ENCODE measurements around the gene ADGRV1.
"Not testable (repeated sequence)": the region's sequence is repeated elsewhere in the genome, so short reads cannot be mapped to it uniquely, and the experiment has no call there.

Gene ADGRV1

DNA sequence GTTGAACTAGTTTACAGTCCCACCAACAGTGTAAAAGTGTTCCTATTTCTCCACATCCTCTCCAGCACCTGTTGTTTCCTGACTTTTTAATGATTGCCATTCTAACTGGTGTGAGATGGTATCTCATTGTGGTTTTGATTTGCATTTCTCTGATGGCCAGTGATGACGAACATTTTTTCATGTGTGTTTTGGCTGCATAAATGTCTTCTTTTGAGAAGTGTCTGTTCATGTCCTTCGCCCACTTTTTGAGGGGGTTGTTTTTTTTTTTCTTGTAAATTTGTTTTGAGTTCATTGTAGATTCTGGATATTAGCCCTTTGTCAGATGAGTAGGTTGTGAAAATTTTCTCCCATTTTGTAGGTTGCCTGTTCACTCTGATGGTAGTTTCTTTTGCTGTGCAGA lies 365.6 kb downstream of the ADGRV1 start:
- DNase-seq = not testable (repeated sequence)

DNA sequence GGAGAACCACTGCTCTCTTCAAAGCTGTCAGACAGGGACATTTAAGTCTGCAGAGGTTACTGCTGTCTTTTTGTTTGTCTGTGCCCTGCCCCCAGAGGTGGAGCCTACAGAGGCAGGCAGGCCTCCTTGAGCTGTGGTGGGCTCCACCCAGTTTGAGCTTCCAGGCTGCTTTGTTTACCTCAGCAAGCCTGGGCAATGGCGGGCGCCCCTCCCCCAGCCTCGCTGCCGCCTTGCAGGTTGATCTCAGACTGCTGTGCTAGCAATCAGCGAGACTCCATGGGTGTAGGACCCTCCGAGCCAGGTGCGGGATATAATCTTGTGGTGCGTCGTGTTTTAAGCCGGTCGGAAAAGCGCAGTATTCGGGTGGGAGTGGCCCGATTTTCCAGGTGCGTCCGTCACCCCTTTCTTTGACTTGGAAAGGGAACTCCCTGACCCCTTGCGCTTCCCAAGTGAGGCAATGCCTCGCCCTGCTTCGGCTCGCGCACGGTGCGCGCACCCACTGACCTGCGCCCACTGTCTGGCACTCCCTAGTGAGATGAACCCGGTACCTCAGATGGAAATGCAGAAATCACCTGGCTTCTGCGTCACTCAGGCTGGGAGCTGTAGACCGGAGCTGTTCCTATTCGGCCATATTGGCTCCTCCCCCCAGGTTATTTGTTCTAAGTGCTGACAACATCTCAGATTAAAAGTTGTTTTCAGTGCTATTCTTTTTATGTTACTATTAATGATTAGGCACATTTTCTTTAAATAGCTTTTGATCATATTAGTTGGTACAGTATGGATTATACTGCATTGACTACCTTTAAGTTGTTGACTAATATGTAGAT lies 370.6 kb downstream of the ADGRV1 start:
- not testable (repeated sequence) for DNase-seq

DNA sequence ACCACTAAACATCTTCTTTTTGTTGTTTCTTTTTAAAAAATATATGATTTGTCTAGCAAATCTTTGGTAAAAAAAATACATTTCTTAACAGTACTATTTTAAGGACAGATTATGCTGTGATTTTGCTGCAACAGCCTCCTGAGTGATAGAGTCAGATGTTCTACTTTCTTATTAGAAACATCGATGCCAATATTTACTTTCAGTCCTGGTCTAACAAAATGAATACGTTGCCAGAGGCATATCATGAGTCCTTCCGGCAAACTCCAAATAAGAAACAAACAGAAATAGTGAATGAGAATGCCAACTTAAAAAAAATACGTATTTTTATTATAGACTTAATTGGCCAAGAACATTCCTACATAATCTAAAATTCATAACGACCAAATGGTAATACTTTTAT lies 371.5 kb downstream of the ADGRV1 start:
- DNase-seq = no peak

DNA sequence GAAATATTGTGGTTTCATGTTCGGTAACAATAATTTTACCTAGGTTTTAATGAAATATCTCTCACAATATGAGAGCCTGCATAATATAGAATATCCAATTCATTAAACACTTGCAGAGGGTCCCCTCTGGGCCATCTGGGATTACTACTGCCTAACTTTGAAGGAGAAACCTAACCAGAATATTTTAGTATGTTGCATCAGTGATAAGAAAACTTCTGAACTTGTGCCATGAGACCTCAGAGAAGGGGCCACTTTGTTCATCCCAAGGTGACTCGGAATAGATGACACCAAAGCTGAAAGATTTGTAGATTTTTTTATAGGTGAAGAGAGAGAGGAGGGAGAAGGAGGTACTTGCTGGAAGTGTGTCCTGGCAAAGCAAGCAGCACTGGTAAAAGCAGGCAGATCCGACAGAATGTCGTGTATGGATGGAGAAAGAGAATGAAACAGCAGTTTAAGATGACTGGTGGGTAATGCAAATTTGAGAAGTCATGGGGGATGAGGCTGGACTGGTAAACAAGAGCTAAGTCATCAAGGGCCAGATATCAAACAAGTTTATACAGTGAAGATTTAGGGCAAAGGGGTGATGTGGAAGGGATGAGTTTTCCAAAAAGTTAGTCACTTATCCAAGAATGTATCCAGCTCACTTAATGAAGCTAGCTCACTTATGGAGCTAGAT lies 372.3 kb downstream of the ADGRV1 start:
- no peak for DNase-seq

DNA sequence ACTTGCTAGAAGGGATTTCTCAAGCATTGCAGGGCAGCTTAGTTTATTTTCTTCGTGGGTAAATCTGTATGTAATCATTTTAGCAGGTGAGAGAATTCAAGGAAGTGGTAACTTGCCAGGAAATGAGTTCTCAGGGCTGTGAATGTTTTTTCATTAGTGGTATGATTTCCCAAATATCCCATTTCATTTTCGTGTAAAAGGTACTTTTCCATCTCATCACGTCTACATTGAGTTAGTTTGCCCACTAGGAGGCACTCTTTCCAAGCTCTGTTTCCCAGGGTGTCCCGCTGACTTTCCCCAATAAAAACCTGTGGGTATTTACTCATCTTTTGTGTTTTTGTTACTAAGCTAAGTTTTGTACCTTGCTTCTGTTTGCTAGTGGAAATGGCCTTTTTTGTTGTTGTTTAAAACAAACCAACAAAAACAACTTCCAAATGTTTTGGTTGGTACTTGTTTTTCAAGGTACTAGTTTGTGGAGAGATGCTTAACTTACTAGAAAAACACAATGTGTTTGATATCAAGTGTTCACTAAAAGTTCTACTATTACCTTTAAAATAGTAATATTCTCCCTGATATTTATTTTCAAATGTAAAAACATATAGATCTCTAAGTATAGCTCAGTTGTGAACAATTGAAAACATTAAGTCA lies 373.6 kb downstream of the ADGRV1 start:
- DNase-seq = no peak

DNA sequence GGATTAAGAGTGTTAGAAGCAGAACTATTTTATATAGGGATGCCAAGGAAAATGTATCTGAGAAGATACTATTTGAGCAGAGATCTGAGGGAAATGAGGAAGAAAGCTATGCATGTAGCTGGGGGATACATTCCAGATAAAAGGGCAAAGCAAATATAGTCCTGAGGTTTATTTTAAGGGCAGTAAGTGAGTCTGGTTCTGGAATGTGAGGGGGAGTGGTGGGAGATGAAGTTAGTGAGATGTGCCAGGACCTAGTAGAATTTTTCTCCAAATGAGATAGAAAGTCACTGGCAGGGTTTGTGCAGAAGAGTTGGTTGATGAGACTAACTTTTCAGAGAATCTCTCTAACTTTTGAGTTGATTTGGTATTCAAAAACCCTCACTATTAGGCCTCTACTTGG lies 374.7 kb downstream of the ADGRV1 start:
- DNase-seq = no peak

DNA sequence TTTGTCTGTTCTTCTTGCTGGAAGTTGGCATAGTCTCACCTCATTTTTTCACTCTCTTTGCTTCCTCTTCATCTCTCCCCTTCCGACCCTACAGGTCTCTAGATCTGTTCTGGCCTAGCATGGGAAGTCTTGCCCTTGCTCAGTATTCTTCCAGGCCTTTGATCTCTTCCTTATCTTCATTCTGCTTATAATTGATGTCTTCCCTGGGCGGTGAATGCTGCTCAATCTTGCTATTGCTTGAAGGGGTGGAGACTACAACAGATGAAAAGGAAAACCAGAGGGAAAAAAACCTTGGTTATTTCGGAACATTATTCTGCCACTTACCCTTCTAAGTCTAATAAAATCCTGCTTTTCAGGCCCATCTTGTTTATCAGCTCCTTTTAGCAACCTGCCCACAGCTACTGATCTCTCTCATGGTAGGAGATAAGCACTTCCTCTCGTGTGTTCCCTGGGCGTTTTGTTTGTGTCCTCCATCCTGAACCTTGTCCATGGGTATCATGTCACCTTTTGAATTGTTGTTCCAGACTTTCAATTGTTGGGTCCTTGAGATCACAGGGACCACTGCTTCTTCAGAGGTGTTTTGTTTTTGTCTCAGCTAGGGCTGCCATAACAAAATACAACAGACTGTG lies 375.6 kb downstream of the ADGRV1 start:
- DNase-seq = no peak

DNA sequence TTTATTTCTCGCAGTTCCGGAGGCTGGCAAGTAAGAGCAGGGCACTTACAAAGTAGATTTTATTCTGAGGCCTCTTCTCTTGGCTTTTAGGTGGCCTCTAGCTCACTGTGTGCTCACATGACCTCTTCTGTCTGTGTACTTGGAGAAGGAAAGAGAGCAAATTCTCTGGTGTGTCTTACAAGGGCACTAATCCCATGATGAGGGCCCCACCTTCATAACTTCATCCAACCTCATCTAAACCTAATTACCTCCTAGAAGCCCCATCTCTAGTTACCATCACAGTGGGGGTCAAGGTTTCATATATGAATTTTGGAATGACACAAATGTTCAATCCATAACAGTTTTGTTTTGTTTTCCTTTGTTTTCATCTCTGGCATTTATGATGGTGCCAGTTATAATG lies 376.1 kb downstream of the ADGRV1 start:
- DNase-seq = no peak

DNA sequence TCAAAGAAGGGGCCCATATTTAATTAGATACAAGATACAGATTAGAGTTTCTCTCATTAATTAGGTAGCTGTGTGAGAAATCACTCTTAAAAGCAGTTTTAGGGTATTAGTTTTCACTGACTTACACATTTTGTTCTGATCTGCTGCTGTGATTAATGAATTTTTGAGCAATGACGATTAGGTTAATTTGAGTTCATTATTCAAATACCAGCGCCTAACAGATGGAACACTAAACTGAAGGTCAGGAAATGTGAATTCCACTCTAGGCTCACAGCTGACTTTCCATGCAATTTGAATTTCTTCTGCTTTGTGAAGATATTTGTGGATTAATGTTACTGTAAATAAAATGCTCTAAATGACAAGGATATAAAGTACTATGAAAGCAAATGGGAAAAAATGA lies 380.6 kb downstream of the ADGRV1 start:
- DNase-seq = no peak

DNA sequence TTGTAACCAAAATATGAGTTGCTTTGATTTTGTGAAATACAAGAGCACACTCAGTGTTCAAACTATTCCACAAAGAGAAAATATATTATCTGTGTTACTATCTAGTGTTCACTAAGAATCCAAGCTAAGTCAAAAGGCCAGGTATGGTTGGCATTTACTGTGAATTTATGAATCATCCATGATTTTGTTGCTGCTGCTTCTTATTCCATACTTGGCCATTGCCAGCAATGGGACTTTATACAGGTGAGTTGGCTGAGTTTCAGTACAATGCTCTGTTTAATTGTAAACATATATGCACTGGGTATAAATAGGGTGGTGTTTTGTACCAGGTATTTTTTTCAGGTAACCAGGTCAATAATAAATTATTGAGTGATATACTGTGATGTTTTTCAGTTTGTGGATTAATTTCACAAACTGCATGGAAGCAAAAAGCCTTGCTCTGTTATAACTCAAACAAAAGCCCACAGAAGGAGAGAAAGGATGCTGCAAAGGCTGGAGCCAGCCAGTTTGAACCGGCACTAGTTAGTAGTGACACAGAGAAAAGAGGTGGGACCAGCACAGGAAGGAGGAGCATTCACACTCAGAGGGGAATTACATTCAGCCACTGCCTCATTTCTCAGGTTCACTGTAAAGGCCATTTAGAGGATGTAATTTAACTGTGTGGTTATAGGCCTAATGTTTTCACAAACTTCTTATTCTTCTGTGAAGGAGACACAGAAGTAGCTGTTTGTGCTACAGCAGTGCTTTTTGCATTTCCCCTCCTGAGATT lies 381.8 kb downstream of the ADGRV1 start:
- no peak for DNase-seq

DNA sequence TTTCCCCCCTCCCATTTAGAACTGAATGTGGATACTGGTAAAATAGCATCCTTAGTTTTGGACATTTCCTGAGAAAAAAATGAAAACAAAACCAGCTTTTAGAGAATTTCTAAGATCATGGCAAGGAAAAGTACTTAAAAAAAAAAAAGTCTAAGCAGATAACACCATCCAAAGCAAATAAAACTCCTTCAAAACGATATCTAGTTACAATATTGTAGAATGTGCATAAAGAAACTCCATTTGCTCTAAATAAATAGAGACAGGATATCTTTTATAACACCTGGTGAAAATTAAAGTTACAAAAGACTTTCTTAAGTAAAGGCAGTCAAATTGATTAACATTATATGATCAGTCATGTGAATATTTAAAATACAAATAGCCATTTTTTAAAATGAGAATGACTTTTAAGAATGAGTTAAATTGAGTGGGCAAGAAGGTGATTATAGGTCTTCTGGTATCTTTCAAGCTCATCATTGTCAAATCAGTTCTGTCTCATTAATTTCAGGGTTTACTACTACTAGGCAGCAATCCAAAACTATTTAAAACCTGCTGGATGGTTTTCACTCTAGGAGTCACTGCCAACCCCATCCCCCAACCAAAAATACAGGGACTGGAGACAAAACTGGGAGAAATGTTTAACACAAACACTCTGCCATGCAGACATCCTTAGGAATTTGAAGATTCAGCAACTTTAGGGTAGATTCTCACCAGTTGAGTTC lies 382.6 kb downstream of the ADGRV1 start:
- DNase-seq = no peak

DNA sequence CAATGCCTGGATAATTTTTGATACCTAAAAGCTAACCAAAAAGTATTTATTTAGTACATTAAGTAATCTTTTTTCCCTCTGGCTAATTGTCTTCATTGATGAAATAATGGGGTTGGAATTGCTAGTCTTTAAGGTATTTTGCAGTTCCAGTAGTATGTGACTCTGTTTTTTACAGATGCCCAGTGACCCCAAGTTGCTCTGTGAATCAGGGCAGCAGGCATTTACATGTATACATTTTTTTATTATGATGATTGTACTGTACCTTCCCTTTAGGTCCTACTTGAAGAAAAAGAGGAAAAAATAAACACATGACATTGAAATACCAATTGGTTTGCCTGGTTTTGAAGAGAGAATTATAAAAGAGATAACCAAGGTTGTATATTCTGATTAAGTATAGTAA lies 385.5 kb downstream of the ADGRV1 start:
- no peak for DNase-seq

DNA sequence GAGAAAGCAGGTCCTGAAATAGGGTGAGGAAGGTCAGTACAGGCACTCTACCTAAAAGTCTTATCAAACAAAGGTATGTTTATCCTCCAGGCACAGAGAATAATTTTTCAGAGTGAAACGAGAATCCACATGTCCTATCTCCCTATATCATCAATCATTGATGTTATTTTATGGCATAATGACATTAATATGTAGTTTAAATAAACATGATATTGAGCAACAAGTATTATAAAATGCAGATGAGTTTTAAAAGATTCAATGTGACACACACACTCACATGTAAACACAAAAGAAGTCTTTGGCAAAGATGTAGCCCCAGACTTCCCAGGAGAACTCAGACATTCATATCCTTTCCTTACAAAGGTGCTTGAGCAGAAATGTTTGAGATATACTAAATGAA lies 389.1 kb downstream of the ADGRV1 start:
- DNase-seq = no peak

DNA sequence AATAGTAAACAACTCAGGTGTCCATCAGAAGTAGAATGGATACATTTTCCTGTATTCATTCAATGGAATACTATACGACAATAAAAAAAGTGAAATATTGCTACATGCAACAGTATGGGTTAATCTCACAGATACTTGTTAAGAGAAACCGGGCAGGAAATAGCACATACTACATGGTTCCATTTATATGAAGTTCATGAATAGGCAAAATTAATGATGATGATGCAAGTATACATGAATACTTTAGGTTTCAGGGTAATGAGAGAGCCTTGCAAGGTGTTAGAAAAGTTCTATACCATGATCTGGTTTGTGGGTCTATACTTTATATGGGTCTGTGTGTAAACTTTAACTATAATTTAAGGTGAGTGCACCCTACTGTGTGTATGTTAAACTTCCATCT lies 390.4 kb downstream of the ADGRV1 start:
- DNase-seq = no peak

DNA sequence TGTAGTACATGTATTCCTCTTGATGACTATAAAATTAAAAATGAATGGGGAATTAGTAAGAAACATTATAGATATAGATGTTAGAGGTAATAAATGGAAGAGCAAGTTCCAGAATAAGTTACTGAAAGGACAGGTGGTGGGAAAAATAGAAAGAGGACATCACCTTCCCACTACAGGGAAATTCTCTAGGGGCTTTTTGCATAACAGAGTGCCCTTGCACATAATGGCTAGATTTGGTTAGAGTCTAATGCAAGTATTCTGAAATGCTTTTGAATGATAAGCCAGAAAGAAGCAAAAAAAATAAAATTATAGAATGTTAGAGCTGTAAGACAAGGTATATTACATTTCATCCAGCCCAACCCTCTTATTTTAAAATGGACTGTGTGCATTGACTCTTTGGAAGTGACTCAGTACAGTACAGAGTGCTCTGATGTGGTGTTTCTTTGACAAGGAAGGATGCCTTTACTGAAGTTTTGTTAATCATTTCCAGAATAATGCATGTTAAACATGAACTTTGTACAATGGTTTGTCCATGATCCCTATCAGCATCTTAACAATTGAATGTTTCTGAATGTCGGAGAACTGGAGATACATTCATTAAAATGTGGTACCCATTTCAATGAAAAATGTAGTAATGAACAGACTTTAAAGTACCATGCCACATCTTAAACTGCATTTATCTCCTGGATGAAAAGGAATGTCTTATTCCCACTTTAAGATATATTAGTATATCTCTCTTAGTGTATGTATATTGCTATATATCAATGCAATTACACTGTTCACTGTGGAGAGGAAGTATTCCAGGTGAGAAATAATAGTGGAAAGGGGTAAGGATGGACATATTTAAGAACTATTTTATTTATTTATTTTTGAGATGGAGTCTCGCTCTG lies 391.1 kb downstream of the ADGRV1 start:
- no peak for DNase-seq

DNA sequence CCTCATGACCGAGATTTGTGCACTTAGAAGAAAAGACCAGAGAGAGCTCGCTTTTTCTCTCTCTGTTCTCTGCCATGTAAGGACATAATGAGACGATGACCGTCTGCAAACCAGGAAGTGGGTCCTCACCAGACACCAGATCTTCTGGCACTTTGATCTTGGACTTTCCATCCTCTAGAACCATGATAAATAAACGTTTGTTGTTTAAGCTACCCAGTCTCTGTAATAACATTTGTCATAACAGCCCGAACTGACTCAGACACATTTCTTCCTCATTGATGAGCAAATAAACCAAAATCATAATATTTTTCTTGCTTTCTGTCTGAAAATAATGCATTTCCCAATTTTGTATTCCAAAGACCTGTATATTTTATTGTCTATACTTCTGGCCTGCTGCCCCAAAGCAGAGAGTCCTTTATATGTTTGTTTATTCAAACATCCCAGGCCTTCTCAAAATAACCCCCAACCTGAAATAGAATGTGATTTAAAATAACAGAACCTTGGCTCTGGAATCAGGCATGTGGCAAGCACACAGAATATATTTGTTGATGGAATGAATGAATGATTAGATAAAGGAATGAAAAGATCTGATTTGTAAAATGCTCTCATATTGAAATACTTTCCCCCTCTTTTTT lies 396.5 kb downstream of the ADGRV1 start:
- DNase-seq = no peak

DNA sequence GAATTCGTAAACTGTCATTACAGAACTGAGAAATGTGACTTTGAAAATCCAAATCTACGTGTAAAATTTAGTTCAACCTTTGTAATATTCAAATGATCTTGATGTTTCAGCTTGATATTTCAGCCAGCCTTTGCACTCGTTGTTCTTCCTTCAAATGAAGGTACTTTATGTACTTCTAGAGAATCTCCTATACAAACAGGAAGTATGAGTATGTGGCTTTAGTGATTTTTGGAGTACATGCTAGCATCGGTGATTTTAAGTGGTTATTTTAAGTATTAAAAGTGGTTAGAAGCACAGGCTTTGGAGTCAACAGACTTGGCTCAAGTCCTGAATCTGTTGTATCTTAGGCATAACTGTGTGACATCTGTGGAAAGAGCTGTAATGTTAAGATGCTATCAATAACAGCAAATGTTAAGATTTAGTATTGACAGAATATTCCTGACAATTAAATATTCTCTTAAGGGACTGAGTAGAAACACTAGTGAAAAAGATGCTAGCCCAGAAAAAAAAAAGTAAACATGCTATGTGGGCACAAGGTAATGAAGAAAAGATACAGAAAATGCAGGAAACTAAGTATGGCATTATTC lies 398.0 kb downstream of the ADGRV1 start:
- no peak for DNase-seq

DNA sequence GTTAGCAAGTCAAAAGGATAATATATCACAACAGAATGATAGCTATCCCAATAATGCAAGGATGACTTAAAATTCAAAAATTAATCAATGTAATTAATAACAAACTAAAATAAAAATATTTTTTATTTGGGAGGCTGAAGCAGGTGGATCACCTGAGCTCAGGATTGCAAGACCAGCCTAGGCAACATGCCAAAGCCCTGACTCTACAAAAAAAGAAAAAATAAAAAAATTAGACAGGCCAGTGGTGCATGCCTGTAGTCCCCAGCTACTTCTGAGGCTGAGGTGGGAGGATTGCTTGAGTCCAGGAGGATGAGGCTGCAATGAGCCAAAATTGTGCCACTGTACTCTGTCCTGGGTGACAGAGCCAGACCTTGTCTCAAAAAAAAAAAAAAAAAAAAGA lies 399.3 kb downstream of the ADGRV1 start:
- no peak for DNase-seq

DNA sequence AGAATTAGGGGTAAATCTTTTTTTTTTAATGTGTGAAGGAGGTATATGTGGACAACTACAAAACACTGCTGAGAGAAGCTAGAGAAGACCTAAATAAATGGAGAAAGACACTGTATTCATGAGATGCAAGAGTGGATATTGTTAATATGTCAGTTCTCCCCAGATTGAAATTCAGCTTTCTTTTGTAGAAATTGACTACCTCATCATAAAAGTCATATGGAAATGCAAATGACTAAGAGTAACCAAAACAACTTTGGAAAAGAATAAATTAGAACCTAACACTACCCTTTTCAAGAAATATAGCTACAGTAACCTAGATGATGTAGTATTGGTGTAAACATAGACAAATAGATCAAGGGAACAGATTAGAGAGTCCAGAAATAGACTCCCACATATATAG lies 400.7 kb downstream of the ADGRV1 start:
- no peak for DNase-seq

DNA sequence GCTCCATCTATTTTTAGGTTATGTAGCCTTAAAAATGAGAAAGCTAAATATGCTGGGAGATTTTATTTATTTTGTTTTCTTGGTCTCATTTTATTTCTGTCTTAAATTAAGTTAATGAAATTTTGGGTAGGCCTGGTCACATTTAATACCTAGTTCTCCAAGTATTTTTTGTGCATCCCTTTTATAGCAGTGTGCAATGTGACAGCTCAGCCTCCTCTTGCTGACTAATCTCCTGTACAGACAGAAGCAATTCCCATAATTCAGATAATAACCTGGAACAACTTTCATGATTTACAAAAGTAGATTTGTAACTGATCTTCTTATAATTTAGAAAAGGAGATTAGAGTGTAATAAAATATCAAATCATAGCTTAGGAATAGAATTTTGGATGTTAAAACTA lies 403.9 kb downstream of the ADGRV1 start:
- DNase-seq = no peak
